GM12878 (cell line): Measurements from ENCODE around the gene CDH10.

ENCODE experiments used
- CREB1 ChIP-seq: IDR thresholded peaks from 2 replicates; pipeline ENCODE4 v1.6.1; 2012; ENCODE audit warnings: low read depth, mild to moderate bottlenecking, inconsistent platforms
- CTCF ChIP-seq, 3 experiments: IDR thresholded peaks in 2 of 3; conservative IDR thresholded peaks in 1 of 3; 2 replicates each; pipeline ENCODE4 v1.5.1; 2011; ENCODE audit warnings: low read depth in 3 of 3, low read length in 3 of 3, mild to moderate bottlenecking in 3 of 3, control low read depth in 2 of 3, moderate library complexity in 2 of 3, inconsistent platforms in 1 of 3, mixed read lengths in 1 of 3; ENCODE audit not compliant: control insufficient read depth in 2 of 3, insufficient read depth in 1 of 3; ENCODE audit errors: extremely low read depth in 1 of 3

- TF ChIP-seq CREB1 = no peak
- TF ChIP-seq CTCF (IDR thresholded peaks at IDR 0.05 in 2 of 3, conservative IDR thresholded peaks at IDR 0.05 in 1 of 3; ENCODE audit: control insufficient read depth in 2 of 3, extremely low read depth in 1 of 3, insufficient read depth in 1 of 3, low read depth in 3 of 3, low read length in 3 of 3) = no peak
Observed at GRCh38 chr5:24589566-24589965, 55.2 kb downstream of the CDH10 start.
